Measurements from ENCODE around the gene IER3IP1.
"Not testable (repeated sequence)": the region's sequence is repeated elsewhere in the genome, so short reads cannot be mapped to it uniquely, and the experiment has no call there.

The IER3IP1 gene

DNA sequence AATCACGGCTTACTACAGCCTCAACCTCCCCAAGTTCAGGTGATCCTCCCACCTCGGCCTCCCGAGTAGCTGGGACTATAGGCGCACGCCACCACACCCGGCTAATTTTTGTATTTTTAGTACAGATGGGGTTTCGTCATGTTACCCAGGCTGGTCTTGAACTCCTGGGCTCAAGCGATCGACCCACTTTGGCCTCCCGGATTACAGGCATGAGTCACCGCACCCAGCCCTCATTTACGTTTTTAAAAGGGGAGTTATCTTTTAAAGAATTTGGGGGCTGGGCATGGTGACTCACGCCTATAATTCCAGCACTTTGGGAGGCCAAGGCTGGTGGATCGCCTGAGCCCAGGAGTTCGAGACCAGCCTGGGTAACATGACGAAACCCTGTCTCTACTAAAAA lies 17.8 kb downstream of the IER3IP1 start:
- not testable (repeated sequence) for DNase-seq

DNA sequence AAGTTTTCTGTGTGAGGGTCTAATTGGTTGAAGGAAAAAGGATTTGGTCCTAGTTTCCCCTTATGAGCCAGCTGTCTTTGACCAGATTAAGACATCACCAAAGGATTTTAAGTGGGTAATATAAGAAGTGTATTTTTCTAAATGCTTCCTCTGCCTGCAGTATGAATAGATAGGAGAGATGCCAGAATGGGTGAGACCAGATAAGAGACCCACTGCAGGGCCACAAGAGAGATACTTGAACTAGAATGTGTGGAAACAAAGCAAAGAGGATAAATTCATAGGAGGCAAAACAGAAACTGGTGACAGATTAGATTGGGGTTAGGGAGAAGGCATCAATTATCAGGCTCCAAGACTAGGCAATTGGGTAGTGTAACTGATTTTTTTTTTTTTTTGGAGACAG lies 24.7 kb downstream of the IER3IP1 start:
- DNase-seq = no peak

DNA sequence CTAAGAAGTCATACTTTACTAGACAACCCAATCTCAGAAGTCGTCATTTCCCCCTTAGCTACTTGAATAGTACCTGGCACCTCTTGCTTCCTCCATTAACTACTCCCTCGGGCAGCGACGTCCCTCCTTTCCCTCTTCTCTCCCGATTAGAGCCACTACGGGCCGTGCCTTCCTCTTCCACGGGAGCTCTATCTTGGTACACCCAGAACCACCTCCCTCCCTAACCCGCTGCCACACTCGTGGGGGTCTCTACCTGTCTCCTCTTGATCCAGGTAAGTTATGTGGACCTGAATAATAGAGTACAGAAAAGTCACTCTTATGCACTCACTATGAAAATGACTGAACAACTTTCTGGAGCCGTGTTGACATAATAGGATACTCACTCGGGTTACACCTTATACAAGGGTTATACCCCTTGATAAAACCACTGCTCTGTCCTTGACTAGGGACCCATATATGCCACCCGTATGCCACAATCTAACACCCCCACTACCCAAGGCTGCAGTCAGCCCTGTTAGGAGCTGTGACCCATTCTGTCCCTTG lies 25.3 kb downstream of the IER3IP1 start:
- DNase-seq = no peak

DNA sequence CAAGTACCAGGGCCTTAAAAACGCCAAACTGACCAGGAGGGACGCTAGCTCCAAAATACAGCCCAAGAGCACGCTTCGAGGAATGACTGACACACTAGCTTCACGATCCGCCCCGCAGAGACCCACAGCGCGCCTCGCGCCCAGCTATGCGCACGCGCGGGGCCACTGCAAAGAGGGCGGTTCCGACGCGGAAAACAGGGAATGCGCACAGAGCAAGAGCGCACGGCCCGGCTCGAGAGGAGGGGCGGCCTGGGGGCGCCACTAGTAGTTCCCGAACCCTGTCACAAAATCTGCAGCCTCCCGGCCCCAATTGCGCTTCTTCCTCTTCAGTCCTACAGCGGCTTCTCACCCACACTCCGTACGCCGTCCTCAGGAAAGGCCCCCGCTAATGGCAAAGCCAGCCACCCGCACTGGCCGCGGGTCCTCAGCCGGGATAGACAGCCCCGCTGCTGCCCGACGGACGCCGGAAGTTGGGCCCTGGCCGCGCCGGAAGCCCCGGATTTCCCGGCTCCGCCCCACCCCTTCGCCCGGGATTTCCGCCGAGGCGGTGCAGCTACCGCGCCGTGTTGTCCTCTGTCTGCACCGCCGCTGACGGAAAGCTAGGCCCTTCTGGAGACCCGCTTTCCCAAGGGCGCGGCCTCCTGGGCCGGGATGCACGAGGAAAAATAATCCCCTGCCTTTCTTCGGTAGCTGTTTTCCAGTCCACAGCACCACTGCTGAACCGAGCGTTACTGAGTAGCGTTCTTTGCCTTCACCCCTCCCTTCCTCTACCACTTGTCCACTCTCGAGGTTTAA lies 25.9 kb downstream of the IER3IP1 start, which contains the start of gene HDHD2:
Gene HDHD2 (minus strand): TSS at position 472 of the 795 bp plus-strand sequence. CDS start 14,061 bp downstream, outside the sequence.
- DNase-seq = peak; percentile 55

DNA sequence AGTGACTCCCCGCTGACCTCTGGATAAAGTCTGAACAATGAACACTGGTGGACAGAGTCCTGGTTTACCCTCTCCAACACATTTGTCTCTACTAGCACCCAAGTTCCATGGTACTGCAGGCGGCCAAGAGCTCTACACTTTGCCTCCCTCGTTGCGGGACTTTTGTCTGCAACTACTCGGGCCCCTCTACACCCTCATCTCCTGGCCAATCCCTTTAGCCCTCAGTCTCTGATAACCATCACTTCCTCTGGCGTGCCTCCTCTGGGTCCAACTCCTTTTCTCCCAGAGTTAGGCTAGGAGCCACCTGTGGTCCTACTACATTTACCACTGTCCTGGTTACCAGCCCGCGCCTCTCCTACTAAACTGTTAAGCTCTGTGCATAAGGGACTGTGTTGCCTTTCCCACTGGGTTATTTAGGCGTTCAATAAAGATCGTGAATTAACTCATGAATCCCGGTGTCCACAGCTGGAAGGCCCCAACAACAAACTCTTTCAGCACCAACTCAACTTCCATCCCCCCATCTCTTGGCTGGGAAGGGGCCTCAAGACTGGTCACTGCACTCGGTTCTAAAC lies 26.6 kb downstream of the IER3IP1 start:
- DNase-seq = no peak

DNA sequence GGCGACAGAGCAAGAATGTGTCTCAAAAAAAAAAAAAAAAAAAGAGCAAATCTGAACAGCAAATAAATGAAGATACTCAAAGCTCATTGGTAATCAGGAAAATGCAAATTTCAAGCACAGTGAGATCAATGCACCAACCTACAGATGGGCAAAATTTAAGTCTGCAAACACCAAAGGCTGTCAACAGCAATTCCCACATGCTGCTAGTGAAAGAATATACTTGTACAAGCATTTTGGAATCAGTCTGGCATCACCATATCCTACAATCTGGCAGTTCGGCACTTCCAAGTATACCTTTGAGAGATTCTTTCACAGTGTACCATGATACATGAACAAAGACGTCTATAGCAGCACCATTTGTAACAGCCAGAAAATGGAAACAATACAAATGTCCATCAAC lies 30.0 kb downstream of the IER3IP1 start:
- DNase-seq = no peak

DNA sequence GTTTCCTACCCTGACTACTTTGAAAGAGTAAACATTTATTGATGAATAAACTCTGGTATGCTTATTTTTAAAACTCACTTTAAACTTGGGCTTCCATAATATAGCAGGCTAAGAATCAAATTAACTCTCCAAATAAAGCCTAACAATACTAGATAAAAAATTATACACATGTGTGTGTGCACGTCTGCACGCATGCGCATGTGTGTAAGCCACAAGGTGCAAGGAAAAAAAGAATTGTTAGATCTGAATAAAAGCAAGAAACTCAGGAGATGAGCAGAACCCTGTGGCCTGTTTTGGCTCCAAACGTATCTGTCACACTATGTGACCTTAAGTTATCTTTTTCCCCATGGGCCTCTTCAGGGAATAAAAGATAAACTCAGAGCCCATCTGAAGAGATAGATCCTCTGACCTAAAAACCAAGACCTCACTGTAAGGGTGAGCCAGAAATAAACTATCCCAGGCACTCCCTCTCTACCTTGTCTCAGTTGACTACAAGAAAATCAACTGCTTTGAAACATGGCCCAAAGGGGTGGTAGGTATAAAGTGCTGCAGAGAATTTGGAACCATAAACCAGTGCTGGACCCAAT lies 32.2 kb downstream of the IER3IP1 start:
- no peak for DNase-seq

DNA sequence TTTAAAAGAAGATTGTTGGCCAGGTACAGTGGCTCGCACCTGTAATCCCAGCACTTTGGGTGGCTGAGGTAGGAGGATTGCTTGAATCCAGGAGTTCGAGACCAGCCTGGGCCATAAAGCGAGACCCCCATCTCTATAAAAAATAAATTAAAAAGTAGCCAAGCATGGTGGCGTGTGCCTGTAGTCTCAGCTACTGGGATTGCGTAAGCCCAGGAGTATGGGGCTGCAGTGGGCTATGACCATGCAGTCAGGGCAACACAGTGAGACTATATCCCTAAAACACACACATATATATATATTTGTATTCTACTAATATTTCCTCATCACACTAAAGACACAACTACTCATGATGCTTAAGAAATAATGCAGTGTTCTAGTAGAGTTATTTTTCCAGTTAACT lies 33.0 kb downstream of the IER3IP1 start:
- no peak for DNase-seq

DNA sequence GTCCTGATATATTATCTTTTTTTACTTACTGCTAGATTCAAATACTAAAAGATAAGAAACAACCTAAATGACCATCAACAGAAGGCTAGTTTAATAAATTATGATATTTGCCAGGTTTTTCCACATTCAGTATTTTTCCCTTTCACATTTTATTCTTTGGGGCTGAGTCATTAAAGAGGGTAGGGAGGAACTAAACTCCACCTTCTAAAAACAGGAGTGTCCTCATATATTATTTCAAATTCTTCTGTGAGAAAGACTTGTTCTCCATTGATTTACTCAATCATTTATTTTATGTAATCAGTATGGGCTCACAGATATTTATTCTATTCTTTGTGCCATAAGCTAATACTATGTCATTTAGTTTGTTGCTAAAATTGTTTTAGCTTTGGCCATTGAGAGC lies 34.9 kb downstream of the IER3IP1 start:
- no peak for DNase-seq

DNA sequence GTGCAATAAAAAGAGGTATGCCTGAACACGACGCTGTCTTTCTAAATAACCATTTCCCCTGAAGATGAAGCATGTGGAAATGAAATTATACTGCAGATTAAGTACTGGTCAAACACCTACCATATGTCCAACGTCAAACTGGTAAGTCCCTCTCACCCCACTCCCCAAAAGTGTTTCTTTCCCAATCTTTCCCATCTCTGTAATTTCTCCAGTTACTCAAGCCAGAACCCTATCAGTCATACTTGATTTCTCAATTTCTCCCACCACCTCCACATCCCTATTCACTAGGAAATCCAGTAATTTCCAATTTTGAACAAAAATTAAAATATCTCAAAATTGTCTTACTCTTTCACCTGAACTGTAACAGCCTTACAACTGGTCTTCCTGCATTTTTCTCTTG lies 55.0 kb downstream of the IER3IP1 start:
- DNase-seq = no peak

DNA sequence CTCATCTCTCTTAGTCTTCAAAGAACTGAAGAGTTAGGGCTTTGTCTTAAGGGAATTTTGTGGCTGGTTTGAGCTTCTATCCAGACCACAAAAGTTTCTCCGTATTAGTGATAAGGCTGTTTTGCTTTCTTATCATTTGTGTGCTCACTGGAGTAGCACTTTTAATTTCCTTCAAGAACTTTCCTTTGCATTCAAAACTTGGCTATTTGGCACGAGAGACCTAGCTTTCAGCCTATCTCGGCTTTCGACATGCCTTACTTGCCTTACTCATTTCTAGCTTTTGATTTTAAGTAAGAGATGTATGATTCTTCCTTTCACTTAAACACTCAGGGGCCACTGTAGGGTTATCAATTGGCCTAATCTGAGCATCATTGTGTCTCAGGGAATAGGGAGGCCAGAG lies 55.7 kb downstream of the IER3IP1 start:
- no peak for DNase-seq

DNA sequence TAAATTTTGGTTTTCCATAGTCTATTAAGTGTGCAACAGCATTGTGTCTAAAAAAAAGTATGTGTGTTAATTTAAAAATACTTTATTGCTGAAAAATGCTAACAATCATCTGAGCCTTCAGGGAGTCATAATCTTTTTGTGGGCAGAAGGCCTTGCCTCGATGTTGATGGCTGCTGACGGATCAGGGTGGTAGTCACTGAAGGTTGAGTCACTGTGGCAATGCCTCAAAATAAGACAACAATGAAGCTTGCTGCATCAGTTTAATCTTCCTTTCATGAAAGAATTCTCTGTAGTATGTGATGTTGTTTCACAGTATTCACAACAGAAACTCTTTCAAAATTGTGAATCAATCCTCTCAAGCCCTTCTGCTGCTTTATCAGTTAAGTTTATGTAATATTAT lies 57.2 kb downstream of the IER3IP1 start:
- DNase-seq = no peak

DNA sequence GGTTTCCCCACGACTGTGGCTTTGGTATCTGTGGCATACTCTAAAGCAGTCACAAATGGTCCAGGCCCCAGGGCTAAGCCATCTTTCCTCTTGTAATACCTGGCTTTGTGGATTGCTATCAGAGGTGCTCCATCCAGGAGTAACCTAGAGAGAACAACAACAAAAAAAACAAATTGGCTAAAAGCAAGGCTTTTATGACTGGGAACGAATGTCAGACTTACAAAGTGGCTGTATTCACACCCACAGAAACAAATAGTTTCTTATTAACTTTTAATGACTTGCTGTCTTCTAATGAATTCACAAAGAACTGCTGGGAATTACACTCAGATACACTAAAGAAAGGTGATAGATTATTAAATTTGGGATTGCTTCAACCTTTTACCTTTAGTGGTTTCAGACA lies 61.0 kb downstream of the IER3IP1 start:
- DNase-seq = no peak

DNA sequence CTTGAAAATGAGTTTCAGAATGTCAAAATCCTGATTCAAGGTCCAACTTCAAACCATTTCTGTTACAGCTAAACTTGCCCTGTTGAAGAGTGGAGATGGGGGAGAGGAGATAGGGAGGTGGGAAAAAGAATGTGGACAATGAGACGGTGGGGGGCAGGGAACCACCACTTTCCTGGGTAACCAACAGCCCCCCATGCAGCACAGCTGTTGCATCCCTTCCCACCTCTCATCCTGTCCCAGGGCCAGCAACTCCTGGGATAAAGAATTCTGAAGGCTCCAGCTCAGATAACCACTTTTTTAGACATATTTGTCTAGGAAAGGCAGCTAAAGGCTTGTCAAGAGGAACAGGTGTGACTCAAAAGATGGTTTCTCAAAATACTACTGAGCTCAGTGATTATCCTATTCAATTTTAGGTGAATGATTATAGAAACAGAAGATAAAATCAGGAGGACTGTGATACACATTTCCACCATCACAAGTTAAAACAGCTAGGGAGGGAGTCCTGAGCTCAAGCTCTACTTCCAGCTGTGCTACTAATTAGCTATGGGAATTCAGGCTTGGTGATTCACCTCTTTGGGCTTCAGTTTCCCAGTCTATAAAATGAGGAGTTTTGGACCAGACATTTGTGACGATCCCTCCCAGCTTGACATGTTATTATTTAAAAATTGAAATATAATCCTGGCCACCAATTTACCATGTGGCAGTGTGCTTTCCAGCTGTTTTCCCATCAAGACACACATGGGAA lies 62.2 kb downstream of the IER3IP1 start:
- no peak for DNase-seq

DNA sequence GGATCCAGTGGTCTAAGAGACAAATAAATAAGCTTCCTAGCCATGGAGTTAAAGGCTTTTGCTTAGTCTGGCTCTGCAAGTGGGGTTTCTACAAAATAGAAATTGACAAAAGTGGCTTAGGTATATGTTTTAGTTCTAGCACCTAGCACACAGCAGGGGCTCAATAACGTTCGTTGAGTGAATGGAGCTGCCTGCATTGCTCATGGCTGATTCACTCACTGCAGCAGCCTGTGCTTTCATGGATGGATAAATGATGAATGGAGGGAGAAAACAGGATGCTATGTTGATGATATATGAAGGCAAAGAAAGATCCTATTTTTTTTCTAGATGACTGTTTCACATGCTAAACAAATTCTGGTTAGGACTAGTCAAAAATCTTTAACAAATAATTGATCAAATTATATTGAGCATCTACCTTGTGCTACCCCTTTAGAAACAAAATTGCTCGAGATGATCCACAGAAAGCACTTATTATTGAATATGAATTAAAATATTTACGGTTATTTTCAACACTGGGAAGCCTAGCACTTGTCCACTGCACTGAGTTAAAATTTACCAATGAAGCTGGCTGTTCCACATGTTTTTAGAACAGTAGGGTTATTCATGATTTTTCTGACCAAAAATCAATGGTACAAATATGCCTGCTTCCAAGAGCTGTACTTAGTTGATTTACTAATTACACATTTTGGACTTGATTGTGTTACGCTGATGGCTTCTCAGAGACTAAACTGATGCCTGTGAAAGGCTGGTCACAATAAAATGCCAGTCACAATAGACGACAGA lies 65.5 kb downstream of the IER3IP1 start:
- DNase-seq = no peak

DNA sequence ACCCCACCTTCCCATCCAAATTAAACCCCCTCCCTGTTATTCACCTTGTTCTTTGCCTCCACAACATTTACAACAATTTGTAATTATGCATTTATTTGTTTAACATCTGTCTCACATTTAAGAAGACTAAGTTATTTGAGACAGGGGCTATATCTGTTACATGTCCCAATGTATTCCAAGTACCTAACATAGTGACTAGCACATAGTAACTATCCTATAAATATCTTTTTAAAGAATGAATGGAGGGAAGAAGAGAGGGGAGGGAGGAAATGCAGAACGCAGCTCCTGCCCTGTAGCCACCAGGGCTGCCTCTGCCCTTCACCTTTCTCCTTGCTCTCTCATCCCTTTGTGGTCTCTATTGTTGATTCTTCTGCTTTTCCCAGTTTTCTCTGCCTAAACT lies 66.4 kb downstream of the IER3IP1 start:
- no peak for DNase-seq

DNA sequence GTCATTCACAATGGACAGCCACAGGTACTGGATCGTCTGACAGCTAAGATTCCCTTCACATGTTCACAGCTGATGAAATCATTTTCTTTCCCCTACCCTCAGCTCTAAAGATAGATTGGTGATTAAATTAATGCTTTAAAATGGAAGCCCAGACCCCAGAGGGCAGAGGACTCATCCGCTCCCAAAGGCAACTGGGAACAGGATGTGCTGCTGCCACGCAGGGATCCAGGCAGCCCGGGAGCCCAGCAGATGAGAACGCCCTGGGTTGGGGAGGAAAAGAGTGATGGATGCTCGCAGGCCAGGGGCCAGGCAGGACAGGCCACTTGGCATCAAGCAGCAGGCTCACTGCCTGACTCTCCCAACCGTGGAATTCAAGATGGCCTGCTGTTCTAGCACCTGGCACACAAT lies 67.2 kb downstream of the IER3IP1 start:
- DNase-seq = no peak

DNA sequence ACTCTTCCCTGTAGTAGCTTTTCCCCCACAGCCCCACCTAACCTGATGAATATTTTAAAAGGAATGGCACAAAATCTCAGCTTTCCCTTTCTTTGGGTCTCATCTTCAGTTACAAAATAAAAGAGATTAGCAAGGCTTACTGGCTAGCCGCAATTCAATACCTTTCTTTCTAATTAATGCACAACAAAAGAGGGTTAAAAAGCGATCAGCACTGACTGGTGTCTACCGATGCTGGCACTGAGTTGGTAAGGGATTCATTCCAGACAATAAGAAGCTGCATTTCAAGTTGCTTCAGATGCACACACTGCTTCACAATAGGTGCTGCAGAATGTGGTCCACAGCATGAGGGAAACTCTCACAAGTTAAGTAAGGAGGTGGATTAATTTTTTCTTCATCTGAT lies 67.8 kb downstream of the IER3IP1 start:
- no peak for DNase-seq

All from NCI-H2029 treated with DMSO at 0.1 percent for 48 hours (cell line).